Activated T-helper 1 cell treated with Interleukin-2 at 50 U/mL for 16 hours (primary cell): ENCODE data around the gene SH3BP1.
"Not testable (repeated sequence)": the region's sequence is repeated elsewhere in the genome, so short reads cannot be mapped to it uniquely, and the experiment has no call there.

Source experiments
- DNase-seq: peaks from one replicate; pipeline ENCODE4 v3.0.0-alpha.2; 2020; ENCODE audit warnings: low read depth

SH3BP1 gene

GRCh38 chr22:37679670-37680069 lies 40.2 kb downstream of the SH3BP1 start:
- no peak for DNase-seq

- no peak for DNase-seq
Measured at GRCh38 chr22:37680191-37680851, 40.9 kb downstream of the SH3BP1 start.

GRCh38 chr22:37681001-37681424 lies 41.5 kb downstream of the SH3BP1 start:
- DNase-seq, result no peak

- DNase-seq, result peak; percentile 54
Measured at GRCh38 chr22:37681556-37682049, 42.1 kb downstream of the SH3BP1 start.

- DNase-seq, result no peak
Measured at GRCh38 chr22:37684803-37685615, 45.5 kb downstream of the SH3BP1 start.

- DNase-seq, result peak; percentile 65
Measured at GRCh38 chr22:37686002-37686982, 46.8 kb downstream of the SH3BP1 start, which contains the start of gene NOL12. Gene NOL12, plus strand, starts transcription at chr22:37686343. Its CDS starts 50 bp downstream, at chr22:37686393.

- no peak for DNase-seq
Measured at GRCh38 chr22:37690407-37690806, 50.9 kb downstream of the SH3BP1 start.

- DNase-seq, result no peak
Measured at GRCh38 chr22:37690901-37691504, 51.5 kb downstream of the SH3BP1 start.

- no peak for DNase-seq
Measured at GRCh38 chr22:37692627-37693285, 53.3 kb downstream of the SH3BP1 start.

GRCh38 chr22:37694131-37694530 lies 54.7 kb downstream of the SH3BP1 start:
- not testable (repeated sequence) for DNase-seq

- DNase-seq, result not testable (repeated sequence)
Measured at GRCh38 chr22:37696260-37696656, 56.8 kb downstream of the SH3BP1 start.

GRCh38 chr22:37696657-37697537 lies 57.4 kb downstream of the SH3BP1 start, which contains the start of gene TRIOBP:
Gene TRIOBP, plus strand, starts transcription at chr22:37697048. Its CDS starts 4,318 bp downstream, at chr22:37701366.
- peak; percentile 63 for DNase-seq

- DNase-seq, result no peak
Measured at GRCh38 chr22:37697538-37697835, 58.0 kb downstream of the SH3BP1 start.

GRCh38 chr22:37701141-37701786 lies 61.8 kb downstream of the SH3BP1 start:
- no peak for DNase-seq

GRCh38 chr22:37703906-37704305 lies 64.4 kb downstream of the SH3BP1 start:
- no peak for DNase-seq

- no peak for DNase-seq
Measured at GRCh38 chr22:37704645-37705044, 65.2 kb downstream of the SH3BP1 start.

- no peak for DNase-seq
Measured at GRCh38 chr22:37705205-37705604, 65.7 kb downstream of the SH3BP1 start.
